Keratinocyte (primary cell): Measurements from ENCODE around the gene KRTAP4-9. TPM values are rescaled to one million over a fixed set of nuclear protein-coding genes. Genes with fewer than 3 reads are reported as not detected.
A peak's percentile ranks its signal among the peaks of the same experiment; 100 is the strongest.
"Not testable (repeated sequence)": the region's sequence is repeated elsewhere in the genome, so short reads cannot be mapped to it uniquely, and the experiment has no call there.

ENCODE experiments used
- DNase-seq: peaks from one replicate; pipeline ENCODE4 v3.0.0-alpha.2; 2011; ENCODE audit warnings: low read depth, missing footprints, low spot score
- FAIRE-seq: peaks from 2 replicates; lab custom pipeline; 2011; peaks lifted over from hg19 to GRCh38; lab: Jason Lieb, UNC
- H2AFZ ChIP-seq: 2 replicates; pipeline ENCODE4 v1.6.0; 2012; ENCODE audit warnings: low read length, control low read depth, inconsistent platforms; ENCODE audit not compliant: control insufficient read depth
- H3K27ac ChIP-seq: 2 replicates; pipeline ENCODE4 v1.5.1; 2011; ENCODE audit warnings: low read length; ENCODE audit not compliant: control insufficient read depth, insufficient read depth
- H3K27me3 ChIP-seq: 3 replicates; pipeline ENCODE4 v1.6.0; 2011; ENCODE audit warnings: low read length; ENCODE audit not compliant: control insufficient read depth, insufficient read depth; ENCODE audit errors: extremely low read depth
- H3K36me3 ChIP-seq, 2 experiments: 2 replicates in 1 of 2; 3 replicates in 1 of 2; pipeline ENCODE4 v1.5.1; 2011; ENCODE audit warnings: low read length in 2 of 2, mild to moderate bottlenecking in 1 of 2; ENCODE audit not compliant: control insufficient read depth in 2 of 2, insufficient read depth in 2 of 2; ENCODE audit errors: extremely low read depth in 1 of 2
- H3K4me1 ChIP-seq: 3 replicates; pipeline ENCODE4 v1.5.1; 2011; ENCODE audit warnings: low read length; ENCODE audit not compliant: control insufficient read depth, insufficient read depth; ENCODE audit errors: extremely low read depth
- H3K4me2 ChIP-seq: 3 replicates; pipeline ENCODE4 v1.6.0; 2011; ENCODE audit warnings: low read depth, low read length; ENCODE audit not compliant: control insufficient read depth, insufficient read depth; ENCODE audit errors: extremely low read depth
- H3K4me3 ChIP-seq, 3 experiments: fragments of 200-600 bp in 1 of 3; sonication (generic) in 1 of 3; 2 replicates in 2 of 3; 3 replicates in 1 of 3; pipeline ENCODE4 v1.5.1; 2011 to 2016; ENCODE audit warnings: low read length in 3 of 3, mild to moderate bottlenecking in 3 of 3, control low read depth in 2 of 3, inconsistent platforms in 1 of 3, low read depth in 1 of 3, mixed read lengths in 1 of 3, mixed run types in 1 of 3, moderate library complexity in 1 of 3; ENCODE audit not compliant: control insufficient read depth in 2 of 3, insufficient read depth in 2 of 3; ENCODE audit errors: extremely low read depth in 1 of 3
- H3K79me2 ChIP-seq: 2 replicates; pipeline ENCODE4 v1.6.0; 2012; ENCODE audit warnings: low read length; ENCODE audit not compliant: control insufficient read depth, insufficient read depth
- H3K9ac ChIP-seq: 3 replicates; pipeline ENCODE4 v1.6.0; 2011; ENCODE audit warnings: low read length; ENCODE audit not compliant: control insufficient read depth, insufficient read depth; ENCODE audit errors: extremely low read depth
- H3K9me1 ChIP-seq: 3 replicates; pipeline ENCODE4 v1.6.0; 2011; ENCODE audit warnings: low read length; ENCODE audit not compliant: control insufficient read depth, insufficient read depth; ENCODE audit errors: extremely low read depth
- H3K9me3 ChIP-seq: 2 replicates; pipeline ENCODE4 v1.5.1; 2012; ENCODE audit warnings: low read depth, low read length; ENCODE audit not compliant: control insufficient read depth
- H4K20me1 ChIP-seq: 3 replicates; pipeline ENCODE4 v1.6.0; 2011; ENCODE audit warnings: low read length; ENCODE audit not compliant: control insufficient read depth, insufficient read depth; ENCODE audit errors: extremely low read depth
- CTCF ChIP-seq, 3 experiments: IDR thresholded peaks in 1 of 3; conservative IDR thresholded peaks in 1 of 3; optimal IDR thresholded peaks in 1 of 3; 2 replicates in 2 of 3; 3 replicates in 1 of 3; pipeline versions ENCODE3 to v1.5.1; 2011; ENCODE audit warnings: low read length in 3 of 3, mild to moderate bottlenecking in 3 of 3, moderate library complexity in 2 of 3, control low read depth in 1 of 3, inconsistent platforms in 1 of 3; ENCODE audit not compliant: insufficient read depth in 2 of 3; ENCODE audit errors: extremely low read depth in 1 of 3
- EZH2 ChIP-seq: IDR thresholded peaks from one replicate; pipeline ENCODE4 v1.6.1; 2012; ENCODE audit warnings: inconsistent platforms, mild to moderate bottlenecking, low read length, moderate library complexity
- dilution Hi-C: fragments of 300-500 bp; cut with MboI; formaldehyde crosslinking; loops from one replicate; pipeline ENCODE4 v1.7.0; 2020; ENCODE audit warnings: low sequenced_read_pairs; ENCODE audit not compliant: extremely low pct_ligation_motif_present
- polyA plus RNA-seq, 5 experiments: library from polyadenylated mRNA; depleted of rRNA in 3 of 5; stranded (reverse) in 3 of 5; stranded (forward) in 1 of 5; unstranded in 1 of 5; fragments of >200 nt; gene quantifications; 1 replicate in 1 of 5; 2 replicates in 3 of 5; 3 replicates in 1 of 5; pipeline versions ENCODE4 v1.2.1 to v1.2.3, GENCODE V29; 2011 to 2012; ENCODE audit warnings: missing spikeins in 2 of 5, low read depth in 1 of 5, low replicate concordance in 1 of 5

The KRTAP4-9 gene
- polyA plus RNA-seq, 1 donor (not counting 4 experiments of a cell fraction or from before 2014, with no cell fraction given): not detected

- TF ChIP-seq CTCF (optimal IDR thresholded peaks at IDR 0.05 in 1 of 3, IDR thresholded peaks at IDR 0.05 in 1 of 3, conservative IDR thresholded peaks at IDR 0.05 in 1 of 3; ENCODE audit: extremely low read depth in 1 of 3, insufficient read depth in 2 of 3, low read length in 3 of 3) (no peak), EZH2 (no peak)
- no peaks in the 10 kb centered on the region for H3K27me3 ChIP-seq
- dilution Hi-C loops: no loop called here
- peak overlapping the region; percentile 55 for H3K27ac ChIP-seq
- H3K4me1 ChIP-seq: peaks cover 23% of the 10 kb centered on the region
- no peaks in the 10 kb centered on the region for H3K79me2 ChIP-seq
- H3K4me3 ChIP-seq: no peak overlapping the region
- no peaks in the 10 kb centered on the region for H3K9me3 ChIP-seq
- no peaks in the 10 kb centered on the region for H3K36me3 ChIP-seq
- H3K9ac ChIP-seq: no peak overlapping the region
- peak overlapping the region; percentile 59 for H3K4me2 ChIP-seq
- no peaks in the 10 kb centered on the region for H4K20me1 ChIP-seq
- FAIRE-seq: peak; percentile 96
- H3K9me1 ChIP-seq: no peaks in the 10 kb centered on the region
- H2AFZ ChIP-seq: no peak overlapping the region
- DNase-seq: peak; percentile 81
Observed at GRCh38 chr17:41098481-41098880, 6.7 kb upstream of the KRTAP4-9 start.

- dilution Hi-C loops, H2AFZ ChIP-seq, H3K27me3 ChIP-seq, H3K9ac ChIP-seq, H3K4me3 ChIP-seq, H4K20me1 ChIP-seq, H3K9me3 ChIP-seq, H3K79me2 ChIP-seq, H3K4me2 ChIP-seq, H3K9me1 ChIP-seq, H3K36me3 ChIP-seq: not testable (repeated sequence)
- Histone ChIP-seq H3K27ac (peak overlapping the region; percentile 40), H3K4me1 (peaks cover 33% of the 10 kb centered on the region)
- DNase-seq (peak; percentile 92), FAIRE-seq (peak; percentile 26)
Observed at GRCh38 chr17:41099682-41100480, 5.3 kb upstream of the KRTAP4-9 start.
